HepG2 (cell line): ENCODE data around the gene GPR55. TPM values are rescaled to one million over a fixed set of nuclear protein-coding genes. Genes with fewer than 3 reads are reported as not detected.

Experiments used
- ATAC-seq: fragments of 200-7000 bp; cut with Tn5 transposase; 3 replicates; pipeline ENCODE4 v1.9.1; 2020; ENCODE audit warnings: mild to moderate bottlenecking, moderate library complexity
- Bru-seq: library from RNA; stranded (reverse); fragments of 400-500 nt; gene quantifications from one replicate; lab custom pipeline; 2021; lab: Mats Ljungman, UMichigan
- BruChase-seq, 2 experiments: library from RNA; stranded (reverse); fragments of 400-500 nt; gene quantifications; one replicate each; lab custom pipeline; 2021; lab: Mats Ljungman, UMichigan
- BruUV-seq: library from RNA; stranded (reverse); fragments of 400-500 nt; replicated peaks from 2 replicates; lab custom pipeline; 2021; lab: Mats Ljungman, UMichigan
- CTCF ChIA-PET: fragments of 300-600 bp; formaldehyde crosslinking; extraction: SDS; loops from one replicate; lab custom pipeline; 2021; ENCODE audit warnings: low total read pairs, inconsistent platforms, low intra/inter-chr PET ratio; lab: Yijun Ruan, JAX
- POLR2A ChIA-PET: fragments of 350-600 bp; sonication (Branson Sonifier 250); formaldehyde crosslinking; loops from one replicate; lab custom pipeline; 2020; ENCODE audit warnings: antibody characterized with exemption, inconsistent platforms; lab: Yijun Ruan, JAX
- DNase-seq: peaks from one replicate; pipeline ENCODE4 v3.0.0-alpha.2; 2015; ENCODE audit warnings: low spot score
- FAIRE-seq: peaks from 3 replicates; lab custom pipeline; 2011; peaks lifted over from hg19 to GRCh38; lab: Jason Lieb, UNC
- H2AFZ ChIP-seq: one replicate; pipeline ENCODE4 v1.6.1; 2011; ENCODE audit warnings: low read length, inconsistent platforms
- H3K27ac ChIP-seq: fragments of 300-600 bp; 3 replicates; pipeline ENCODE4 v1.8.0; 2011; ENCODE audit warnings: mixed run types, mild to moderate bottlenecking, mixed read lengths, low read length, inconsistent platforms; ENCODE audit not compliant: insufficient read depth; ENCODE audit errors: extremely low read length
- H3K27me3 ChIP-seq, 2 experiments: fragments of 200-600 bp in 1 of 2; 2 replicates in 1 of 2; 3 replicates in 1 of 2; pipeline versions ENCODE4 v1.6.0 to v1.8.0; 2011; ENCODE audit warnings: low read length in 2 of 2, mild to moderate bottlenecking in 2 of 2, moderate library complexity in 2 of 2, inconsistent platforms in 1 of 2; ENCODE audit not compliant: insufficient read depth in 2 of 2, control insufficient read depth in 1 of 2
- H3K36me3 ChIP-seq, 2 experiments: fragments of 200-600 bp in 1 of 2; replicated peaks in 1 of 2; 2 replicates in 1 of 2; 3 replicates in 1 of 2; pipeline versions ENCODE4 v1.5.1 to v1.8.0; 2011; ENCODE audit warnings: low read length in 2 of 2, inconsistent platforms in 1 of 2; ENCODE audit not compliant: insufficient read depth in 2 of 2, control insufficient read depth in 1 of 2
- H3K4me1 ChIP-seq: 2 replicates; pipeline ENCODE4 v1.5.1; 2012; ENCODE audit warnings: low read length, inconsistent platforms; ENCODE audit not compliant: insufficient read depth
- H3K4me2 ChIP-seq: 2 replicates; pipeline ENCODE4 v1.6.0; 2011; ENCODE audit warnings: low read depth, low read length, inconsistent platforms
- H3K4me3 ChIP-seq, 3 experiments: fragments of 200-600 bp in 1 of 3; sonication (generic), shearing (Covaris generic) in 1 of 3; replicated peaks in 1 of 3; 2 replicates each; pipeline ENCODE4 v1.5.1; 2011 to 2016; ENCODE audit warnings: low read length in 3 of 3, inconsistent platforms in 2 of 3, low read depth in 2 of 3, mild to moderate bottlenecking in 2 of 3, control low read depth in 1 of 3, mixed read lengths in 1 of 3; ENCODE audit not compliant: insufficient read depth in 1 of 3
- H3K79me2 ChIP-seq: one replicate; pipeline ENCODE4 v1.6.1; 2011; ENCODE audit warnings: low read length, inconsistent platforms; ENCODE audit not compliant: insufficient read depth
- H3K9ac ChIP-seq: 2 replicates; pipeline ENCODE4 v1.6.0; 2011; ENCODE audit warnings: mild to moderate bottlenecking, low read depth, low read length, inconsistent platforms; ENCODE audit not compliant: insufficient read depth
- H3K9me3 ChIP-seq: 2 replicates; pipeline ENCODE4 v1.5.1; 2012; ENCODE audit warnings: mild to moderate bottlenecking, low read length
- H4K20me1 ChIP-seq: 2 replicates; pipeline ENCODE4 v1.6.0; 2011; ENCODE audit warnings: inconsistent platforms, mild to moderate bottlenecking, low read length, moderate library complexity; ENCODE audit not compliant: insufficient read depth
- CEBPG ChIP-seq: IDR thresholded peaks from 2 replicates; pipeline ENCODE4 v1.6.1; 2016
- STAG1 ChIP-seq: sonication (generic); formaldehyde crosslinking; IDR thresholded peaks from 2 replicates; pipeline ENCODE4 v1.4.0; 2020; ENCODE audit warnings: missing genetic modification reagents
- ZNF589 ChIP-seq: sonication (generic); formaldehyde crosslinking; conservative IDR thresholded peaks from 2 replicates; pipeline ENCODE4 v1.8.0; 2022; ENCODE audit warnings: mild to moderate bottlenecking, moderate library complexity, missing genetic modification reagents
- WGBS: methylation state at CpG from one replicate; pipeline ENCODE4 v1.1.6; 2017; ENCODE audit warnings: low lambda C conversion rate; 5-methylcytosine and 5-hydroxymethylcytosine counted together
- in situ Hi-C: cut with HindIII; loops from 2 replicates; pipeline ENCODE4 v1.10.0; 2017; ENCODE audit warnings: low pct_unique_long_range_greater_than_20kb; ENCODE audit not compliant: extremely low pct_ligation_motif_present
- intact Hi-C: fragments of 100-400 bp; cut with micrococcal nuclease; formaldehyde crosslinking; loops from one replicate; pipeline ENCODE4 v1.10.0; 2022; ENCODE audit not compliant: unreplicated experiment
- long read RNA-seq, 2 experiments: library from RNA in 1 of 2; library from polyadenylated mRNA in 1 of 2; stranded (forward) in 1 of 2; unstranded in 1 of 2; transcript quantifications; one replicate each; pipeline ENCODE4 v2.0.0, GENCODE V29; 2019 to 2022
- polyA minus RNA-seq, 3 experiments: library from RNA; depleted of rRNA, polyadenylated mRNA; stranded (reverse); fragments of >200 nt; gene quantifications; 2 replicates each; pipeline ENCODE4 v1.2.3, GENCODE V29; 2011; ENCODE audit warnings: low replicate concordance in 1 of 3
- polyA plus RNA-seq, 8 experiments: library from polyadenylated mRNA; depleted of rRNA in 3 of 8; stranded (reverse) in 7 of 8; unstranded in 1 of 8; fragments of >200 nt; fragmentation: Illumina TruSeq in 4 of 8; extraction: Trizol in 4 of 8; gene quantifications; 2 replicates each; pipeline versions ENCODE4 v1.2.1 to v1.2.3, GENCODE V29; 2011 to 2016; ENCODE audit warnings: low read depth in 4 of 8, missing spikeins in 1 of 8, mixed read lengths in 1 of 8; ENCODE audit not compliant: insufficient read depth in 1 of 8
- total RNA-seq, 5 experiments: library from RNA; depleted of rRNA; stranded (reverse); fragments of >200 nt; fragmentation: Illumina TruSeq; extraction: Trizol; gene quantifications; 2 replicates each; pipeline ENCODE4 v1.2.3, GENCODE V29; 2016; ENCODE audit warnings: low read depth in 1 of 5
- TF ChIP-seq, protein P1 (sequence below): sonication (generic); formaldehyde crosslinking; IDR thresholded peaks from 2 replicates; pipeline ENCODE4 v1.5.0; 2020; ENCODE audit warnings: mild to moderate bottlenecking, missing genetic modification reagents, moderate library complexity

Gene GPR55
- not detected in 2 replicates for total RNA-seq (2016; rRNA removed; fragmentation: Illumina TruSeq; extraction: Trizol)
- total RNA-seq (2016; cell fraction: cytosol; rRNA removed; fragmentation: Illumina TruSeq; extraction: Trizol; ENCODE audit: low read depth) = not detected in 2 replicates
- total RNA-seq (2016; cell fraction: insoluble cytoplasmic fraction; rRNA removed; fragmentation: Illumina TruSeq; extraction: Trizol) = 0.04 TPM in 1 of 2 replicates, not detected in the other
- not detected in 2 replicates for total RNA-seq (2016; cell fraction: membrane; rRNA removed; fragmentation: Illumina TruSeq; extraction: Trizol)
- total RNA-seq (2016; cell fraction: nucleus; rRNA removed; fragmentation: Illumina TruSeq; extraction: Trizol) = not detected in 2 replicates
- polyA plus RNA-seq (2011; rRNA removed) = not detected in 2 replicates
- polyA plus RNA-seq (2011; cell fraction: cytosol; rRNA removed) = 0.04 TPM in 1 of 2 replicates, not detected in the other
- polyA plus RNA-seq (2011; cell fraction: nucleus; rRNA removed) = 0.05 and 0.06 TPM in 2 replicates
- not detected in 2 replicates for polyA plus RNA-seq (2012)
- not detected in 2 replicates for polyA plus RNA-seq (2016; cell fraction: cytosol; fragmentation: Illumina TruSeq; extraction: Trizol; ENCODE audit: low read depth)
- not detected in 2 replicates for polyA plus RNA-seq (2016; cell fraction: insoluble cytoplasmic fraction; fragmentation: Illumina TruSeq; extraction: Trizol; ENCODE audit: low read depth)
- not detected in 2 replicates for polyA plus RNA-seq (2016; cell fraction: membrane; fragmentation: Illumina TruSeq; extraction: Trizol; ENCODE audit: low read depth)
- 0.18 TPM in 1 of 2 replicates, not detected in the other for polyA plus RNA-seq (2016; cell fraction: nucleus; fragmentation: Illumina TruSeq; extraction: Trizol; ENCODE audit: insufficient read depth, low read depth)
- polyA minus RNA-seq (2011; rRNA and poly(A)+ RNA removed; ENCODE audit: low replicate concordance) = 0.09 and 0.14 TPM in 2 replicates
- polyA minus RNA-seq (2011; cell fraction: cytosol; rRNA and poly(A)+ RNA removed) = not detected in 2 replicates
- polyA minus RNA-seq (2011; cell fraction: nucleus; rRNA and poly(A)+ RNA removed) = not detected in 2 replicates
- Bru-seq, nascent RNA = percentile 11 among the genes with signal in this experiment
- percentile 8 among the genes with signal in this experiment for BruChase-seq, experiment 1, labeled RNA remaining after a 6-hour chase
- BruChase-seq, experiment 2, labeled RNA remaining after a 2-hour chase = percentile 9 among the genes with signal in this experiment
- long read RNA-seq, experiment 1 = 0 reads
- long read RNA-seq, experiment 2 = 0 reads

DNA sequence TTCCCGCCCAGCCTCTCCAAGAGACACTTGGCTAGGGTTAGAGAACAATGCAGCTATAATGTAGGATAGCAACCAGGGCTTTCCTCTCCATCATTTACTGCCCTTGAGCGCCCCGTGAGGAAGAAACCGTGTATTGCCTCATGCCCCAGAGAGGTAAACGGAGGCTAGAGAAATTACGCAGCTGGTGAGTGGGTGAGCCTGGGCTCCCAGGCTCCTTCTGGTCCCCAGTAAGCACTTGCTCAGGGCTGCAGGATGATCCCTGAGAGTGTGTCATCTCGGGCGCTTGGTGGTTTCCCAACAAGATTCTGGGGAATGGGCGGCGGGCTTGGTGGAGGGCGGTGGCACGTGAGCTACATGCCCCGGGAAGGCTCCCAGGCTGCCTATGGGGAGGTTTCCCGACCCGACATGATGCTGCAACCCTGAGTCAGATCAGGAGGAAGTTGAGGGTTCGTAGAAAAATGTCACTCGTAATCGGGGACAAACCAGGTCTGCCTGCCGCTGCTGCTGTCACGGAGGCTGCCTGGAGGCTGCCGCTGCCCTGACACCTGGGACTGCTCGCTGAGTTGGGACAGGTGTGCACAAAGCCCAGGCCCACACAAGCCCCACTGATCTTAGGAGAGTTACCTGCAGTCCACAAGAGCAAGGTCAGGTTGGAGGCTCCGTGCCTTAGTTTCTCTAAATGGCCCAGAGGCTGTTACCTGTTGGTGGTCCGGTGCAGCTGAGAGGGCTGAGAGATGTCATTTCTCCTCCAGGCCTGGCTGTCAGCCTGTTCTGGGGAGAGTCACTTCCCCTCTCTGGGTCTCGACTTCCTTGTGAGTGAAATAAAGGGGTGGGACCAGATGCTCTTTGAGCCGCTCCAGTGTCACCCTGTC lies at the start of gene GPR55:
GPR55 (minus strand) TSS at position 773 of the 872 bp plus-strand sequence. CDS start 14,280 bp downstream, outside the sequence.
- no TSS peak for BruUV-seq
- H2AFZ ChIP-seq = no peak within 1 kb of the TSS
- CTCF ChIA-PET = no interaction called here
- H4K20me1 ChIP-seq = no peaks in the 10 kb centered on the region
- no peak within 1 kb of the TSS for H3K9ac ChIP-seq
- H3K4me3 ChIP-seq = no peak within 1 kb of the TSS
- 47% methylated on average over 25 of the region's 26 CpGs for WGBS
- TF ChIP-seq, protein P1, sequence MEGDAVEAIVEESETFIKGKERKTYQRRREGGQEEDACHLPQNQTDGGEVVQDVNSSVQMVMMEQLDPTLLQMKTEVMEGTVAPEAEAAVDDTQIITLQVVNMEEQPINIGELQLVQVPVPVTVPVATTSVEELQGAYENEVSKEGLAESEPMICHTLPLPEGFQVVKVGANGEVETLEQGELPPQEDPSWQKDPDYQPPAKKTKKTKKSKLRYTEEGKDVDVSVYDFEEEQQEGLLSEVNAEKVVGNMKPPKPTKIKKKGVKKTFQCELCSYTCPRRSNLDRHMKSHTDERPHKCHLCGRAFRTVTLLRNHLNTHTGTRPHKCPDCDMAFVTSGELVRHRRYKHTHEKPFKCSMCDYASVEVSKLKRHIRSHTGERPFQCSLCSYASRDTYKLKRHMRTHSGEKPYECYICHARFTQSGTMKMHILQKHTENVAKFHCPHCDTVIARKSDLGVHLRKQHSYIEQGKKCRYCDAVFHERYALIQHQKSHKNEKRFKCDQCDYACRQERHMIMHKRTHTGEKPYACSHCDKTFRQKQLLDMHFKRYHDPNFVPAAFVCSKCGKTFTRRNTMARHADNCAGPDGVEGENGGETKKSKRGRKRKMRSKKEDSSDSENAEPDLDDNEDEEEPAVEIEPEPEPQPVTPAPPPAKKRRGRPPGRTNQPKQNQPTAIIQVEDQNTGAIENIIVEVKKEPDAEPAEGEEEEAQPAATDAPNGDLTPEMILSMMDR (CRISPR knock-in tag) = peak; percentile 30
- peak; percentile 38; the same call in 1 of the 2 replicates for TF ChIP-seq STAG1
- no peak for TF ChIP-seq ZNF589
- TF ChIP-seq CEBPG (CRISPR knock-in tag) = peak; percentile 37; the same call in 1 of the 2 replicates
- no peaks in the 10 kb centered on the region for H3K9me3 ChIP-seq
- POLR2A ChIA-PET = no interaction called here
- peaks cover 2 to 60% of the 10 kb centered on the region in 2 experiments; a peak in 4 of 5 replicates for H3K27me3 ChIP-seq
- ATAC-seq (peak; percentile 20), FAIRE-seq (no peak), DNase-seq (no peak)
- intact Hi-C loops (loop anchor here (5.0 kb wide), 1 partner anchor 77 kb away; no protein-coding TSS in a partner anchor), in situ Hi-C loops (no loop called here)
- H3K36me3 ChIP-seq = no peaks in the 10 kb centered on the region
- no peak within 1 kb of the TSS for H3K4me2 ChIP-seq
- no peak within 1 kb of the TSS for H3K27ac ChIP-seq
- H3K4me1 ChIP-seq = no peaks in the 10 kb centered on the region
- no peaks in the 10 kb centered on the region for H3K79me2 ChIP-seq
